Lower lobe of right lung (tissue), 2 donors: ENCODE data around the gene USP47. TPM values are rescaled to one million over a fixed set of nuclear protein-coding genes. Genes with fewer than 3 reads are reported as not detected.
"Not testable (repeated sequence)": the region's sequence is repeated elsewhere in the genome, so short reads cannot be mapped to it uniquely, and the experiment has no call there.

Experiments
- ATAC-seq, 2 donors: fragments of 200-7000 bp; cut with Tn5 transposase; one replicate each; pipeline ENCODE4 v1.9.1; 2020 to 2022; ENCODE audit warnings: mild to moderate bottlenecking in 2 of 2, moderate library complexity in 2 of 2
- DNase-seq: peaks from one replicate; pipeline ENCODE4 v3.0.0-alpha.2; 2020
- H3K27ac ChIP-seq: fragments of 200-600 bp; one replicate; pipeline ENCODE4 v1.8.0; 2022
- H3K27me3 ChIP-seq: fragments of 200-600 bp; one replicate; pipeline ENCODE4 v1.8.0; 2022; ENCODE audit warnings: low read depth
- H3K36me3 ChIP-seq: fragments of 200-600 bp; one replicate; pipeline ENCODE4 v1.8.0; 2022; ENCODE audit warnings: mild to moderate bottlenecking
- H3K4me1 ChIP-seq: fragments of 200-600 bp; one replicate; pipeline ENCODE4 v1.8.0; 2022
- H3K4me3 ChIP-seq: fragments of 200-600 bp; one replicate; pipeline ENCODE4 v1.8.0; 2022; ENCODE audit warnings: mild to moderate bottlenecking
- H3K9me3 ChIP-seq: fragments of 200-600 bp; one replicate; pipeline ENCODE4 v1.8.0; 2022
- CTCF ChIP-seq: fragments of 200-600 bp; IDR thresholded peaks from one replicate; pipeline ENCODE4 v1.8.0; 2022; ENCODE audit warnings: antibody characterized with exemption, mild to moderate bottlenecking
- intact Hi-C: fragments of 100-400 bp; cut with DNase I; formaldehyde crosslinking; loops from one replicate; pipeline ENCODE4 v1.11.0; 2022
- total RNA-seq: library from RNA; stranded (reverse); fragmentation: NEBNext Ultra II Directional; extraction: Animal tissue kit (Norgen Biotek cat#: 25700); gene quantifications from one replicate; pipeline ENCODE4 v1.2.1, GENCODE V29; 2021
- donor health status: DM: no; HTN: yes; CAD: no; lungs with severe emphysema.

Gene USP47
- total RNA-seq, 1 donor from 2014 or later = 45.2 TPM

GRCh38 chr11:11821899-11822298 lies 19.9 kb upstream of the USP47 start:
- intact Hi-C loops = no loop called here
- no peak for DNase-seq
- Histone ChIP-seq H3K27ac (no peak overlapping the region), H3K27me3 (no peaks in the 10 kb centered on the region), H3K4me1 (no peaks in the 10 kb centered on the region), H3K36me3 (no peaks in the 10 kb centered on the region), H3K9me3 (no peaks in the 10 kb centered on the region), H3K4me3 (no peak overlapping the region)
- ATAC-seq = no peak
- TF ChIP-seq CTCF = no peak

- ATAC-seq = no peak
- H3K4me1 ChIP-seq = no peaks in the 10 kb centered on the region
- DNase-seq = no peak
- H3K9me3 ChIP-seq = no peaks in the 10 kb centered on the region
- intact Hi-C loops = no loop called here
- H3K27ac ChIP-seq = no peak overlapping the region
- no peaks in the 10 kb centered on the region for H3K36me3 ChIP-seq
- no peak overlapping the region for H3K4me3 ChIP-seq
- no peaks in the 10 kb centered on the region for H3K27me3 ChIP-seq
- no peak for TF ChIP-seq CTCF
These were observed 18.8 kb upstream of the USP47 start for GRCh38 chr11:11822946-11823345.

GRCh38 chr11:11826260-11826659 lies 15.5 kb upstream of the USP47 start:
- no peak for TF ChIP-seq CTCF
- ATAC-seq = no peak
- Histone ChIP-seq H3K27ac (no peak overlapping the region), H3K4me1 (no peaks in the 10 kb centered on the region), H3K4me3 (no peak overlapping the region), H3K36me3 (no peaks in the 10 kb centered on the region), H3K27me3 (no peaks in the 10 kb centered on the region), H3K9me3 (no peaks in the 10 kb centered on the region)
- no peak for DNase-seq
- intact Hi-C loops = no loop called here

- intact Hi-C loops = no loop called here
- Histone ChIP-seq H3K4me1 (no peaks in the 10 kb centered on the region), H3K36me3 (no peaks in the 10 kb centered on the region), H3K27ac (no peak overlapping the region), H3K9me3 (no peaks in the 10 kb centered on the region), H3K4me3 (no peak overlapping the region), H3K27me3 (no peaks in the 10 kb centered on the region)
- TF ChIP-seq CTCF = no peak
- ATAC-seq = no peak
- DNase-seq = no peak
These were observed 14.5 kb upstream of the USP47 start for GRCh38 chr11:11827272-11827671.

- not testable (repeated sequence) for H3K27ac ChIP-seq, ATAC-seq
These were observed 10.4 kb upstream of the USP47 start for GRCh38 chr11:11831406-11831805.

GRCh38 chr11:11836676-11837231 lies 5.0 kb upstream of the USP47 start:
- H3K27me3 ChIP-seq = no peaks in the 10 kb centered on the region
- DNase-seq (no peak), ATAC-seq (no peak)
- peaks cover 5% of the 10 kb centered on the region for H3K4me1 ChIP-seq
- intact Hi-C loops = no loop called here
- H3K9me3 ChIP-seq = no peaks in the 10 kb centered on the region
- H3K36me3 ChIP-seq = no peaks in the 10 kb centered on the region
- TF ChIP-seq CTCF = no peak
- no peak overlapping the region for H3K4me3 ChIP-seq
- no peak overlapping the region for H3K27ac ChIP-seq

More at GRCh38 chr11:11831406-11831805, 10.4 kb upstream of the USP47 start:
- intact Hi-C loops, H3K27me3 ChIP-seq, H3K4me3 ChIP-seq, H3K9me3 ChIP-seq, DNase-seq, H3K4me1 ChIP-seq, H3K36me3 ChIP-seq: not testable (repeated sequence)
